GM12873 (cell line): ENCODE data around the gene P2RY14.

Experiments used
- TF ChIP-seq, protein P1 (sequence below): IDR thresholded peaks from 2 replicates; pipeline ENCODE4 v1.5.1; 2012; ENCODE audit warnings: low read depth, mild to moderate bottlenecking, moderate library complexity, low read length, control low read depth; ENCODE audit not compliant: insufficient read depth; ENCODE audit errors: missing control alignments

The P2RY14 gene

DNA sequence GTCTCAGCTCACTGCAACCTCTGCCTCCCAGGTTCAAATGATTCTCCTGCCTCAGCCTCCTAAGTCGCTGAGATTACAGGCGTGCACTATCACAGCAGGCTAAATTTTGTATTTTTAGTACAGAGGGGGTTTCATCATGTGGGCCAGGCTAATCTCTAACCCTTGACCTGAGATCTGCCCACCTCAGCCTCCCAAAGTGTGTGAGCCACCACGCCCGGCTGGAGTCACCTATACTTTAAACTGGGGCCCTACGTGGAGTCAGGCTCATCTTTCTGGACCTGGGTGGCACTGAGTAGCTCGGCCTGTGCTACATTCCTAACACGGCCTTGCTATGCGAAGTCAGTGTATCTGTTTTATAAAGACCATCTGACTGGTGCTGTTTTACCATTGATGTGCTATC is 81.1 kb downstream of the P2RY14 start:
- TF ChIP-seq, protein P1, sequence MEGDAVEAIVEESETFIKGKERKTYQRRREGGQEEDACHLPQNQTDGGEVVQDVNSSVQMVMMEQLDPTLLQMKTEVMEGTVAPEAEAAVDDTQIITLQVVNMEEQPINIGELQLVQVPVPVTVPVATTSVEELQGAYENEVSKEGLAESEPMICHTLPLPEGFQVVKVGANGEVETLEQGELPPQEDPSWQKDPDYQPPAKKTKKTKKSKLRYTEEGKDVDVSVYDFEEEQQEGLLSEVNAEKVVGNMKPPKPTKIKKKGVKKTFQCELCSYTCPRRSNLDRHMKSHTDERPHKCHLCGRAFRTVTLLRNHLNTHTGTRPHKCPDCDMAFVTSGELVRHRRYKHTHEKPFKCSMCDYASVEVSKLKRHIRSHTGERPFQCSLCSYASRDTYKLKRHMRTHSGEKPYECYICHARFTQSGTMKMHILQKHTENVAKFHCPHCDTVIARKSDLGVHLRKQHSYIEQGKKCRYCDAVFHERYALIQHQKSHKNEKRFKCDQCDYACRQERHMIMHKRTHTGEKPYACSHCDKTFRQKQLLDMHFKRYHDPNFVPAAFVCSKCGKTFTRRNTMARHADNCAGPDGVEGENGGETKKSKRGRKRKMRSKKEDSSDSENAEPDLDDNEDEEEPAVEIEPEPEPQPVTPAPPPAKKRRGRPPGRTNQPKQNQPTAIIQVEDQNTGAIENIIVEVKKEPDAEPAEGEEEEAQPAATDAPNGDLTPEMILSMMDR = no peak

DNA sequence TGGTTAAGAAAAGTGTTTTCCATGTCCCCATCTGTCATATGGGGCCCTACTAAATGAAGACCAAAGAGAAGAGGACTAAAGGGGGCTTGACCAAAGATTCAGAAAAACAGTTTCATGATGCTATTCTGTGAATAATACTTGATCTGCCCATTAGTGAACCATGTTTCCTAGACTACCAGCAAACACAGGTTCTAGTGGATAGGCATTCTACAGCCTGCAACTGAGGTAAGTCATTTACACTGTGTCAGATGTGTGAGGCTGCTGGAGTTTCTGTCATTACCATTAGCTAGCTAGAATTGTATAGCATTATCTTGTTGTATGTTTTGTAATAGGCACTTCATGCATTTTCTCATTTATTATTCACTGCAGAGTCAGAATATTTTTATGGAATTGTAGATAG is 81.9 kb downstream of the P2RY14 start:
- TF ChIP-seq, protein P1 = no peak

DNA sequence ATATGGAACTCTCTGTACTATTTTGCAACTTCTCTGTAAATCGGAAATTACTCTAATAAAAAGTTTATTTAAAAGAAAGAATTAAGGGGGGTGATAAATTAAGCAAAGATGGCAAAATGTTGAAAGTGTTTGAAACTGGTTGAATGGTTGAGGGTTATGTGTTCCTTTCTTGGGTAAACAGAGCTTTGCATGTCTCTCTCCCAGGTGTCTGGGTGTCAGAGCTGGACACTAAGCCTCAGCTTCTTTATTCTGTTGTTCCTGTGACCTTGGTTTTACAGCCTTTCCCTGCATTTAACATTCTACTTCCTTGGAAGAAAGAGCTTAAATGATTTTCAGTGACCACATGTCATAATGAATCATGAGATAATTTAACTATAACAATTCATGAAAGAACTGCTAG is 82.5 kb downstream of the P2RY14 start:
- TF ChIP-seq, protein P1 = no peak

DNA sequence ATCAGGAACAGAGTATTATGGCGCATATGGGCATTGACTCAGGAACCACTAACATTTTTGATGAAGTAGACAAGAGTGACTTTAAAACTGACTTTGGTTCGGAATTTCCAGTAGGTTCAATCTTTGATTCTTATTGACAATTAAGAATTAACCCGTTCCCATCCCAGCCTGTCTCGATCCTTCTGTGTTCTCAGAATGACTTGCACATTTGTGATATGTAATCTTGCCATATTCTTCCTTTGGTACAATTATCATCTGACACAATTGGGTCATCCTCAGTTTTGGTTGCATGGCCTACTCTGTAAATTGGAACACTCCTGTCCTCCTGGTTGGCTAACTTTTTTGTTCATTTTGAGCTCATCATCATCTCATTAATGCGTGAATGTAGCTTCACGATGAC is 85.8 kb downstream of the P2RY14 start:
- TF ChIP-seq, protein P1 = no peak

DNA sequence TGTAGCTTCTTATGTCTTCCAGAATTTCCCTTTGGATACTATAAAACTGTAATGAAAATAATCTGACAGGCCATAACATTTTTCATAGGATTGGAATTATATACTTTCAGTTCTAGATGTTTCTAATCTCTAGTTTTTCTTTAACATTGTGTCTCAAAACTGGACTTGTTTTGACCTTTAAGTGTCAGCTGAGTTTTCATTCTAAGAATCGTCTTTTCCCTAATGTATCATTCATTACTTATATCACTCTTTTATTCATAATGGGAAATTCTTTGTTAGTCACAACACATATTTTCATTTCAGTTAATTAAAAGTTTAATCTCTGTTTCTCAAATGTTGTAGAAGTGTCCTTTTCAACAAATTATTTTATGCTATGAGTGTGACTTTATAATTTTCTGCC is 87.2 kb downstream of the P2RY14 start:
- TF ChIP-seq, protein P1 = no peak

DNA sequence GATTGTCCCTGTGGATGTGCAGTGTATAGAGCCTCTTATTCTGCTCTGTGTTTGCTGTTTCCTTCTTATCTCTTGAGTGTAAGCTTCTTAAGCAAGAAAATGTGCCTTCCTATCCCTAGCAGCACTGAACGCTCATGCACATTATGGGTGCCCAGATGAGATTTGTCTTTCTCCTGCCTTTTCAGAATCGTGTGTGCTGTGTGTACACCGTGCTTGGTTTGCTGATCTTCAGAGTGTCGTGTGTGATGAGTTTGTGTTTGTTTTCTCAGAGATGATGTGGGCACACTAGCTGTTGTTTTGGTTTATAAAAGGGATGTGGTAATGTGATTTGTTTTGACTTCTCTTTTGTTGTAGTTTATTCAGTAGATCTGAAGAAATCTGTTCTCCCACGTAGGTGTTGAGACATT is 95.1 kb downstream of the P2RY14 start:
- TF ChIP-seq, protein P1 = no peak

DNA sequence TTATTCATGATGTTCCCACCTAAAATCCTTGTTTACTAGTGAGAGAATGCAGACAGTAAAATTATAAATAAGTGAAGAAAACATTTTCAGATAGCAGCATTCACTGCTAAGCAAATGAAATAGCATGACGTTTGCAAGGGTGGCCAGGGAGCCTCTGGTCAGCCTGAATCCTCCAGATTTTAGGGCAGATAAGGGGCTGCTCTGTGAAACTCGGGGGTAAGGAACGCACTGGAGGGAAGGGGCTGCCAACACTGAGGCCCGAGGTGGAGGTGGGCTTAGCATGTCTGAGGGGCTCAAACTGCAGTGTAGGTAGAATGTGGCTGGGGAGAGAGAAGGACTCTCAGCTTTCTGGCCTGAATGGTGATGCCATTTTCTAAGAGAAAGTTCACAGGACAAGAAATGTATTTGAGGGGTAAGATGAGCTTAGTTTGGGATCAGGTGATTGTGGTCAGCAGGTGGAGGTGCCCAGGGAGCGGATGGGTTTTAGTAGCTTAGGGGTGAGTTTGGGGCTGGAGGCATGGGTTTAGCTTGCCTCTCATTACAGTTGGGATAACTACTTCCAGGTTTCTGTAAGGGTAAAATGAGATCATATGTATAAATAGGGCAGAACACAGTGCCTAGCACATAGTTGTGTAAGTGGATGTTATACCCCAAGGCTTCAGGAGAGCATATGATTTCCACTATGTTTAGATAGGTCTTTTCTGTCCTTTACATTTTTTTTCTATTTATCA is 95.8 kb downstream of the P2RY14 start:
- TF ChIP-seq, protein P1 = no peak
